NCI-H2029 (cell line): ENCODE measurements around the gene APAF1.
A peak's percentile ranks its signal among the peaks of the same experiment; 100 is the strongest.

Experiments used
- DNase-seq: peaks from one replicate; lab custom pipeline; 2025; lab: John Stamatoyannopoulos, UW

Gene APAF1

DNA sequence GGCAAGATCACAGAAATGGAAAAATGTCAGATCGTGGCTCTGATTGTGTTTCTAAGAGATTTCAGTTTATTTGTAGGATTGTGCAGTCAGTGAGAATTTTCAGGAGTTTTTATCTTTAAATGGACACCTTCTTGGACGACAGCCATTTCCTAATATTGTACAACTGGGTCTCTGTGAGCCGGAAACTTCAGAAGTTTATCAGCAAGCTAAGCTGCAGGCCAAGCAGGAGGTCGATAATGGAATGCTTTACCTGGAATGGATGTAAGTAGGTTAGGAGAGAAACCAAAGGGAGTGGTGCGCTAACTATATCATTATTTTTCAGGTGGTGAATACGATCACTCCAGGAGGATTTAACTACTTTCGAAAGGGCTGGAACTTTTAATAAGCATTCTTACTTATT is 26.4 kb downstream of the APAF1 start:
- DNase-seq: no peak

DNA sequence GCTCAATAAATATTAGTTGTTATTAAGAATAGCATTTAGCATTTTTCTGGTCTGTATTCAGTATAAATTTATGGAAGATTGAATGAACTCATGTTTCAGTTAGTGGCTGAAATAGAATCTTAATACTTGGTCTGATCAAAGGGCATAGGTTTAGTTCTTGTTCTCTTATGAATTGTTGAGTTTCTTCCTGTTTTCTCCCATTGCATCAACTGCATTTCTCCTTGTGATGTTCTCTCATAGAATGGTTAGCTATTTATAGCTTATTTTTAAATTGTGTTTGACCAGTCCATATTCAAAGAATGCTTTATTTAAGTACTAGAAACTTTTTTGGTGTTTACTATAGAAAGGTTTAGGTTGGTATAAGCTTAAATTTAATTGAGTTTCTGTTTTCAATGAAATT is 29.8 kb downstream of the APAF1 start:
- DNase-seq: no peak

- no peak for DNase-seq
Measured at GRCh38 chr12:98678236-98678945, 33.3 kb downstream of the APAF1 start.

GRCh38 chr12:98678946-98679610 is 34.0 kb downstream of the APAF1 start:
- no peak for DNase-seq

GRCh38 chr12:98679611-98680005 is 34.5 kb downstream of the APAF1 start:
- DNase-seq: no peak

DNA sequence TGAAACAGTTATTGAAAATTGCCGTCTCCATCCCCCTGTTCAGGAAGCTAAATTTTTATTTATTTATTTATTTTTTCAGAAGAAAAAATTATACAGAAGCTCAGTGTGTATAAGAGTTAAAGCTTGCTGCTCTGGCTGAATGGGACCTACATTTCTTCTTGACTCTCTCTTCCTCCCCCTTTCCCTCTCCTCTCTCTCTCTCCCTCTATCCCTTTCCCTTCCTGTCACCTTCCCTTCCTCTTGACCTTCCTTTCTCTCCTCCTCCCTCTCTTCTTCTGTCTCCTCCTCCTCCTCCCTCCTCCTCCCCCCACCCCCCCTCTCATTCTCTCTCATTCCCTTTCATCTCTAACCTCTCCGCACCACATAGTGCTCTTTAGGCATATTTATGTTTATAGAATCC is 39.1 kb downstream of the APAF1 start:
- no peak for DNase-seq

DNA sequence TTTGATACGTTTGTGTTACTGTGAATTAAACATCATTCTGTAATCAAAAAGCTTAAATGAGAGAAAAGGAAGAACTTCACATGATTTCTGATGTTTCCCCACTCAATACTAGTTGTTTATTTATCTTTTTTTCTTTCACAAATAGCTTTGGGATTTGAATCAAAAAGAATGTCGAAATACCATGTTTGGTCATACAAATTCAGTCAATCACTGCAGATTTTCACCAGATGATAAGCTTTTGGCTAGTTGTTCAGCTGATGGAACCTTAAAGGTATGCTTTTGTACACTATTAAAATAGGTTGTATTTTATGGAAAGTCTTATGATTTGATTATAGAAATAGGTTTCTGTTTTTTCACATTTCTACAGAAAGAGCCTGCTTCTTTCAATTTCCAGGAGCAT is 41.5 kb downstream of the APAF1 start:
- DNase-seq: no peak

GRCh38 chr12:98691351-98691750 is 46.3 kb downstream of the APAF1 start:
- no peak for DNase-seq

DNA sequence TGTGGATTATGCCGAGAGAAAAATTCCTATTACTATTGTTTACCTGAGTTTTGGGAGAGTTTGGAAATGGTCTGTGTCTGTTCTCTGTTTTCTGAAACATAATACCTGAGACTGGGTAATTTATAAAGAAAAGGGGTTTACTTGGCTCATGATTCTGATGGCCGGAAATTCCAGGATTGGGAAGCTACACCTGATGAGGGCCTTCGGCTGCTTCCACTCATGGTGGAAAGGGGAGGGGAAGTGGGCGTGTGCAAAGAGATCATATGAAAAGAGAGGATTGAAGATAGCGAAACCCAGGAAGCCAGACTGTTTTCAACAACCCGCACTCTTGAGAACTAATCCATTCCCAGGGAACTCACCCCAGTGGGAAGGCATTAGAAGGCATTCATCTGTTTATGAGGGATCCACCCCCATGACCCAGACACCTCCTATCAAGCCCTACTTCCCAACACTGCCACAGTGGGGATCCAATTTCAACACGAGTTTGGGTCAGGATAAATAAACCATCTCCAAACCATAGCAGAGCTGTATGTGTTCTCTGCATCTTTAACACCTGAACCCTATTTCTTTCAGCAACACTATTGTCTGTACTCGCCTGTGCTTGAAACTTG is 51.1 kb downstream of the APAF1 start:
- DNase-seq: no peak

GRCh38 chr12:98697209-98697608 is 52.1 kb downstream of the APAF1 start:
- DNase-seq: no peak

DNA sequence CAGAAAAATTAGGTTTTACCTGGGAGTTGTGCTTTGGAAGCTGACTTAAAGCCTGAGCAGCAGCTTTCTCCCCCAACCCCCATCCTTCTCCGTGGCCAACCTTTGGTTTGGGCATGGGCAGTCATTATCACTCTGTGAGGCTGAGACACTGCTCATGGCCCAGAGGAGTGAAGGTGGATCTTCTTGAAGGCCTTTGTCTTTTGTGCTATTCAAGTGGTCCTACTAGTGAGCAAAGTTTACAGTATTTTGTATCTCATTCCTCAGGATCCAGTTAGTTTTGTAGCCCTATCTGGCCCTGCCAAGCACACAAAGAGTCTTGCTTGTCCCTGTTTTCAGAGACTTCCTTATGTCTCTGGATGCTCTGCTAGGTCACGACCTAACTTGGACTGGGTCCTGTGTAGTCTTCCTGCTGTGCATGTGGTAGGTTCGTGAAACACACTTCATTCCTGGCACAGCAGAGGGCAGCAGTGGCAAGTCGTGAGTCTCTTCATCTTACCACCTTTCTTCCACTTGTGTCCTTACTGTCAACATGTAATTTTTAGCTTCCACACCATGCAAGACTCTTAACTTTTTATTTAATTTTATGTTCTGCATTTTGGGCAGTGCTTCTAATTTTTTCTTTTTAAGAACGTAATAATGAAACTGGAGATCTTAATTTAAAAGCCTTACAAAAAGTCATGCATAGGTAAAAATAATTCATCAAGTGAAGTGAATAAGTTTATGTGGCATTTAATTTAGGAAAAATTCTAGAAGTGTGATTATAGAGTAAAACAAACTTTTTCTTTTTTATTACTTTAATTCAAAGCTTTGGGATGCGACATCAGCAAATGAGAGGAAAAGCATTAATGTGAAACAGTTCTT is 53.7 kb downstream of the APAF1 start:
- DNase-seq: peak; percentile 30

DNA sequence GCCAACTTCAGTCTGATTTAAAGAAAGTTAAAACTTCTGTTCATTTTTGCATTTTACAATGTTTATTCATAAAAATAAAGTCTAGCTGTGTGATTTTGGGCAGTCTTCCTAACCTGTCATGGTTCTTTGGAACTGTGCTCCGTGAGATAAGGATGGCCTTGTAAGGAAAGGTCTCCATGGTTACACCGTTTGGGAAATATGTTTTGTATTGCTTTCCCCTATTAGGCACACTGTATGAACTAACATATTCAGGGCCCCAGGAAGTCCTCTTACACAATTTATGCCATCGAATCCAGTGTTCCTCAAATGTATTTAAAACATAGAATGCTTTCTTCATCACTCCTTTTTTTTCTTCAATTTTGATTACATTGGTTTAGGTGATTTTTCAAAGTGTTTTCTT is 54.5 kb downstream of the APAF1 start:
- DNase-seq: no peak

DNA sequence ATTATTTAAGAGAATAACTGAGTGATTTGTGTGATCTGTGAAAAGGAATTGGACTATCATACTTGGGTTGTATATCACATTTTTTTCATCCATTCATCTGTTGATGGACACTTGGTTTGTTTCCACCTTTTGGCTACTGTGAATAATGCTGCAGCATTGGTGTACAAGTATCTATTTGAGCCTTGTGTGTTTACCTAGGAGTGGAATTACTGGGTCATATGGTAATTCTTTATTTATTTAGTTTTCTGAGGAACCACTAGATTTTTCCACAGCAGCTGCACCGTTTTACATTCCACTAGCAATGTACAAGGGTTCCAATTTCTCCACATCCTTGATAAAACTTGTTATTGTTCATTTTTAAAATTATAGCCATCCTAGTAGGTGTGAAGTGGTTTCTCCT is 56.1 kb downstream of the APAF1 start:
- DNase-seq: peak; percentile 44

GRCh38 chr12:98709022-98709421 is 63.9 kb downstream of the APAF1 start:
- no peak for DNase-seq

GRCh38 chr12:98714426-98714825 is 69.3 kb downstream of the APAF1 start:
- no peak for DNase-seq

- no peak for DNase-seq
Measured at GRCh38 chr12:98719515-98720504, 74.7 kb downstream of the APAF1 start.

DNA sequence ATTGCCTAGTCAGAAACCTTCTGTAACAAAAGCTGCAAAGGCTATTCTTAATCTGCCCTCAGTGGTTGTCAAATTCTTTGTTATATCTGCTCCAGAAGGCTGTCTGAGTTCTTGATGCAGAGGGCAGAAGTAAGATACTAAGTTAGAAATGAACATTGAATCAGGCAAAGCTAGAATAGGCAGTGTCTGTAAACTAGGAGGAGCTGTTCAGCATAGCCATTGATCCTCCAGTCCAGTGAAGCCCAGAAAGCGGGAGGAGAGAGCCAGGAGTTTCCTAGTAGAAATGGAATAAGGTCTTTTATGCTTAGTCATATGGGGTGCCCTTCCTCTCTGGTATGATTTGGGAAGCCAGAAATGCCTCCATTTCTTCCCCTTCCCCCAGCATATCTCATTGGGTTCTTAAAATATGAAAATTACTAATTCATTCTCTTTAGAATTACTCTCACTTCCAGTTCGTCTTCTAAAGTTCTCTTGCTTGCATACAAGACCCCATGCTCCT is 76.2 kb downstream of the APAF1 start:
- no peak for DNase-seq

- no peak for DNase-seq
Measured at GRCh38 chr12:98724384-98725155, 79.5 kb downstream of the APAF1 start.

DNA sequence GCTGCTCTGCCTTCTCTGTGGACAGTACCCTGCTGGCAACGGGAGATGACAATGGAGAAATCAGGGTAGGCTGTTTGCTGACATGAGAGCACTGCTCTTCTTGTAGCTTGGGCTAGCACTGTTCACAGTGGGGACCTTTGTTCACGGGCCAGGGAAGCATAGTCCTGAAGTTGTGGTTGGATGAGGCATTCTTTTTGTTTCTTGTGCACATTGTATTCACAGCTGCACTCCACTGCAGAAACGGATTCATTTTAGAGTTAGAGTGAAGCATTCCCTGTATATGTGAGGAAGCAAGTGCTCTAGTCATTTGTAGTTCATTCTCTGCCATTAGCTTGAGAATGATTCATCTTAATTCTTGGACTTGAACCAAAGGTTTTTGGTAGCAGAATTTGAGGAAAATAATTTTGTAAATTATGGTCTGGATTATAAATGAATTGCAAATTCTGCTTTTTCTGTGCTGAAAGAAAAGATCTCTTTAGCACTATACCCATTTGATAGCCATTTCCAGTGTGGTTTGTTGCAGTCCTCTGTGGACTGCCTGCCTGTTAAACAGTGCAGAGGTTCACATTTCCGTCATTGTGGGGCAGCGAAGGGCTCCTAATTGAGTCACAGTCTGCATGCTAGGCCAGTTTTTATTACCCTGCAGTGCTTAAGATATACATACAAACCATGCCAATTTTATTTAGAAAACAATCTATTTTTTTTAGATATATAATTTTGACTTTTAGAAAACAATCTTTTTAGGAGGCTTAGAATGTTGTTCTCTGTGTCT is 80.6 kb downstream of the APAF1 start:
- no peak for DNase-seq

DNA sequence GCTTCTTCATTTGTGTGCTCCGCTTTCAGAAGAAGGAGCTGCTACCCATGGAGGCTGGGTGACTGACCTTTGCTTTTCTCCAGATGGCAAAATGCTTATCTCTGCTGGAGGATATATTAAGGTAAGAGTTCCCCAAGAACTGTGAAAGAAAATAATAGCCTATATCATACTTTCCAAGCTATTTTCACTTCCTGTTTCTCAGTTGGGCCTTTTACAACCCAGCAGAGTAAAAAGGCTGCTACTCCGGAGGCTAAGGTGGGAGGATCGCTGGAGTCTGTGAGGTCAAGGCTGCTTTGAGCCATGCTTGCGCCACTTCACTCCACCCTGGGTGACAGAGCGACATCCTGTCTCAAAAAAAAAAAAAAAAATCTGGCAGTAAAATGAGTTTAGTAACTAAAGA is 82.1 kb downstream of the APAF1 start:
- no peak for DNase-seq
